Measurements from ENCODE around the gene GRIP2.

DNA sequence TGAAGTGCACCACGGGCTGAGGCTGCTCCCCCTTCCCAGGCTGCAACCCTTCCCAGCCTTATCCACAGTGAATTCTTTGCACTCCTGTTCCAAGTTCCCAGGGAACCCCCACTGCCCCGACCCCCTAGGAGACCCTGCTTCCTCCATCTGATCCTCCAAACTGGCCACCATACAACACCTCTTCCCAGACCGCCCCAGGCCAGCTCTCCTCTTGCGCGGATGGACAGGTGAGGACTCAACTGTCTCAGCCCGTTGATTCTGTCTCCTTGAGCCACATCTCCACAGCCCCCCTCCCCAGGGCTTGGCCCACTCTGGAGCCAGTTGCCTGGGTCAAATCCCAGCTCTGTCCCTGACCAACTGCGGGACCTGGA, 21.7 kb downstream of the GRIP2 start:
- TF ChIP-seq, protein P1, sequence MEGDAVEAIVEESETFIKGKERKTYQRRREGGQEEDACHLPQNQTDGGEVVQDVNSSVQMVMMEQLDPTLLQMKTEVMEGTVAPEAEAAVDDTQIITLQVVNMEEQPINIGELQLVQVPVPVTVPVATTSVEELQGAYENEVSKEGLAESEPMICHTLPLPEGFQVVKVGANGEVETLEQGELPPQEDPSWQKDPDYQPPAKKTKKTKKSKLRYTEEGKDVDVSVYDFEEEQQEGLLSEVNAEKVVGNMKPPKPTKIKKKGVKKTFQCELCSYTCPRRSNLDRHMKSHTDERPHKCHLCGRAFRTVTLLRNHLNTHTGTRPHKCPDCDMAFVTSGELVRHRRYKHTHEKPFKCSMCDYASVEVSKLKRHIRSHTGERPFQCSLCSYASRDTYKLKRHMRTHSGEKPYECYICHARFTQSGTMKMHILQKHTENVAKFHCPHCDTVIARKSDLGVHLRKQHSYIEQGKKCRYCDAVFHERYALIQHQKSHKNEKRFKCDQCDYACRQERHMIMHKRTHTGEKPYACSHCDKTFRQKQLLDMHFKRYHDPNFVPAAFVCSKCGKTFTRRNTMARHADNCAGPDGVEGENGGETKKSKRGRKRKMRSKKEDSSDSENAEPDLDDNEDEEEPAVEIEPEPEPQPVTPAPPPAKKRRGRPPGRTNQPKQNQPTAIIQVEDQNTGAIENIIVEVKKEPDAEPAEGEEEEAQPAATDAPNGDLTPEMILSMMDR (IDR thresholded peaks at IDR 0.05), result no peak
- no peak for TF ChIP-seq POLR2A (IDR thresholded peaks at IDR 0.05)
